ENCODE results near the gene ABCF1.

The ABCF1 gene

GRCh38 chr6:30603961-30604360 lies 32.7 kb downstream of the ABCF1 start:
- no peak for DNase-seq

GRCh38 chr6:30610065-30610464 lies 38.8 kb downstream of the ABCF1 start:
- DNase-seq, result no peak

GRCh38 chr6:30611150-30611855 lies 40.1 kb downstream of the ABCF1 start:
- DNase-seq, result no peak

GRCh38 chr6:30611856-30612194 lies 40.6 kb downstream of the ABCF1 start:
- DNase-seq, result no peak

GRCh38 chr6:30612213-30612612 lies 41.0 kb downstream of the ABCF1 start:
- no peak for DNase-seq

GRCh38 chr6:30612687-30613248 lies 41.5 kb downstream of the ABCF1 start:
- DNase-seq, result peak in 1 of 2 experiments; percentile 39

GRCh38 chr6:30613251-30614043 lies 42.2 kb downstream of the ABCF1 start:
- DNase-seq, result no peak

GRCh38 chr6:30614044-30614842 lies 43.0 kb downstream of the ABCF1 start:
- no peak for DNase-seq

GRCh38 chr6:30614843-30615218 lies 43.6 kb downstream of the ABCF1 start:
- DNase-seq, result peak; percentile 94 to 97

- peak; percentile 83 to 91 for DNase-seq
These were observed 44.1 kb downstream of the ABCF1 start for GRCh38 chr6:30615219-30615957.

- DNase-seq, result peak; percentile 64 to 74
These were observed 44.9 kb downstream of the ABCF1 start for GRCh38 chr6:30615958-30616810.

- DNase-seq, result peak; percentile 99 to 100
These were observed 45.7 kb downstream of the ABCF1 start, which contains the start of gene PPP1R10 for GRCh38 chr6:30616811-30617564. TSS of gene PPP1R10 (minus strand) at chr6:30617243. CDS start at chr6:30609944, 7,299 bp downstream.

- DNase-seq, result peak; percentile 96 to 99
These were observed 46.5 kb downstream of the ABCF1 start, which contains the start of gene MRPS18B for GRCh38 chr6:30617565-30618269. TSS of gene MRPS18B (plus strand) at chr6:30617840. CDS start at chr6:30617866, 26 bp downstream.

- no peak for DNase-seq
These were observed 47.1 kb downstream of the ABCF1 start for GRCh38 chr6:30618270-30618797.

- no peak for DNase-seq
These were observed 48.3 kb downstream of the ABCF1 start for GRCh38 chr6:30619561-30619960.

- no peak for DNase-seq
These were observed 54.3 kb downstream of the ABCF1 start for GRCh38 chr6:30625511-30625910.

GRCh38 chr6:30626484-30627366 lies 55.5 kb downstream of the ABCF1 start, which contains the start of gene ATAT1:
TSS of gene ATAT1 (plus strand) at chr6:30626874.
- peak; percentile 51 to 78 for DNase-seq

- no peak for DNase-seq
These were observed 64.6 kb downstream of the ABCF1 start for GRCh38 chr6:30635834-30636233.

All from NCI-H446 (cell line).